PC-3 (cell line): Measurements from ENCODE around the gene CEP131. TPM values are rescaled to one million over a fixed set of nuclear protein-coding genes. Genes with fewer than 3 reads are reported as not detected.

Source experiments
- ATAC-seq: fragments of 200-7000 bp; cut with Tn5 transposase; 2 replicates; pipeline ENCODE4 v1.9.1; 2020; ENCODE audit warnings: mild to moderate bottlenecking, moderate library complexity
- BruUV-seq: library from RNA; stranded (reverse); fragments of 400-500 nt; replicated peaks from 2 replicates; lab custom pipeline; 2021; lab: Mats Ljungman, UMichigan
- CTCF ChIA-PET: fragments of 300-600 bp; sonication (Branson Sonifier 250); formaldehyde crosslinking; loops from one replicate; lab custom pipeline; 2022; ENCODE audit warnings: antibody characterized with exemption; lab: Charles Lee
- POLR2A ChIA-PET: fragments of 300-600 bp; sonication (Branson Sonifier 250); formaldehyde crosslinking; loops from one replicate; lab custom pipeline; 2022; ENCODE audit warnings: antibody characterized with exemption; ENCODE audit not compliant: unreplicated experiment; lab: Charles Lee
- DNase-seq: peaks from one replicate; pipeline ENCODE4 v3.0.0-alpha.2; 2015
- H2AFZ ChIP-seq: fragments of 300-600 bp; sonication (generic); 2 replicates; pipeline ENCODE4 v1.6.0; 2016; ENCODE audit warnings: antibody characterized with exemption, low read length
- H3F3A ChIP-seq: fragments of 300-600 bp; sonication (generic); one replicate; pipeline ENCODE4 v1.6.0; 2017; ENCODE audit warnings: antibody characterized with exemption, low read length, control low read depth, mild to moderate bottlenecking; ENCODE audit not compliant: unreplicated experiment
- H3K27ac ChIP-seq: fragments of 300-600 bp; sonication (generic); 2 replicates; pipeline ENCODE4 v1.5.1; 2016; ENCODE audit warnings: mild to moderate bottlenecking, low read length
- H3K27me3 ChIP-seq: fragments of 300-600 bp; sonication (generic); 2 replicates; pipeline ENCODE4 v1.6.1; 2016; ENCODE audit warnings: low read length, mixed read lengths
- H3K36me3 ChIP-seq: fragments of 300-600 bp; sonication (generic); 2 replicates; pipeline ENCODE4 v1.6.1; 2016; ENCODE audit warnings: low read depth, mixed run types, low read length, mixed read lengths
- H3K4me1 ChIP-seq: fragments of 300-600 bp; sonication (generic); 2 replicates; pipeline ENCODE4 v1.5.1; 2016; ENCODE audit warnings: low read length; ENCODE audit not compliant: insufficient read depth
- H3K4me2 ChIP-seq: fragments of 300-600 bp; sonication (generic); 2 replicates; pipeline ENCODE4 v1.6.0; 2016; ENCODE audit warnings: low read length
- H3K4me3 ChIP-seq: fragments of 300-600 bp; sonication (generic); 2 replicates; pipeline ENCODE4 v1.5.1; 2016; ENCODE audit warnings: mild to moderate bottlenecking, low read length, mixed read lengths
- H3K79me2 ChIP-seq: fragments of 300-600 bp; sonication (generic); 2 replicates; pipeline ENCODE4 v1.6.1; 2017; ENCODE audit warnings: low read length, mixed read lengths
- H3K9ac ChIP-seq: fragments of 300-600 bp; sonication (generic); 2 replicates; pipeline ENCODE4 v1.6.0; 2016; ENCODE audit warnings: mild to moderate bottlenecking, low read length
- H3K9me2 ChIP-seq: fragments of 300-600 bp; sonication (generic); replicated peaks from 2 replicates; pipeline ENCODE4 v1.6.1; 2016; ENCODE audit warnings: mixed run types, low read length, mixed read lengths
- H3K9me3 ChIP-seq: fragments of 300-600 bp; sonication (generic); 2 replicates; pipeline ENCODE4 v1.6.1; 2016; ENCODE audit warnings: low read length, mixed read lengths
- H4K20me1 ChIP-seq: fragments of 300-600 bp; sonication (generic); 2 replicates; pipeline ENCODE4 v1.6.1; 2016; ENCODE audit warnings: low read length, mixed read lengths
- EZH2 ChIP-seq: fragments of 300-600 bp; sonication (generic); IDR thresholded peaks from one replicate; pipeline ENCODE4 v1.6.1; 2017; ENCODE audit warnings: antibody characterized with exemption, mild to moderate bottlenecking, low read length; ENCODE audit not compliant: unreplicated experiment
- EZH2phosphoT487 ChIP-seq: fragments of 300-600 bp; sonication (generic); IDR thresholded peaks from 2 replicates; pipeline ENCODE4 v1.6.1; 2018; ENCODE audit warnings: mild to moderate bottlenecking, antibody characterized with exemption, low read length, borderline replicate concordance
- intact Hi-C: fragments of 100-400 bp; cut with micrococcal nuclease; formaldehyde crosslinking; loops from 2 replicates; pipeline ENCODE4 v1.9.0; 2023
- total RNA-seq: library from RNA; depleted of rRNA; stranded (reverse); fragments of >200 nt; gene quantifications from 2 replicates; pipeline ENCODE4 v1.2.3, GENCODE V29; 2014
- TF ChIP-seq, protein P1 (sequence below): fragments of 300-600 bp; sonication (generic); conservative IDR thresholded peaks from 2 replicates; pipeline ENCODE4 v1.5.1; 2017; ENCODE audit warnings: antibody characterized with exemption, low read depth, mild to moderate bottlenecking, low read length

Gene CEP131
- total RNA-seq, 1 experiment from 2014 or later: 32.1 TPM

GRCh38 chr17:81232616-81233241 is 10.0 kb upstream of the CEP131 start:
- ChIA-PET POLR2A (no interaction called here), CTCF (no interaction called here)
- Histone ChIP-seq H3K9ac (no peak overlapping the region), H4K20me1 (no peaks in the 10 kb centered on the region), H3K4me1 (peaks cover 5% of the 10 kb centered on the region; the same call in 1 of the 2 replicates), H3K79me2 (peaks cover 7% of the 10 kb centered on the region), H3K9me2 (no peaks in the 10 kb centered on the region), H3F3A (no peaks in the 10 kb centered on the region), H3K4me2 (no peak overlapping the region), H3K27me3 (no peaks in the 10 kb centered on the region), H3K4me3 (no peak overlapping the region), H3K27ac (no peak overlapping the region), H3K36me3 (no peaks in the 10 kb centered on the region; the same call in 1 of the 2 replicates), H2AFZ (no peak overlapping the region), H3K9me3 (no peaks in the 10 kb centered on the region)
- ATAC-seq: no peak
- no TSS peak for BruUV-seq
- intact Hi-C loops: no loop called here
- TF ChIP-seq EZH2phosphoT487 (no peak), EZH2 (no peak)
- TF ChIP-seq, protein P1, sequence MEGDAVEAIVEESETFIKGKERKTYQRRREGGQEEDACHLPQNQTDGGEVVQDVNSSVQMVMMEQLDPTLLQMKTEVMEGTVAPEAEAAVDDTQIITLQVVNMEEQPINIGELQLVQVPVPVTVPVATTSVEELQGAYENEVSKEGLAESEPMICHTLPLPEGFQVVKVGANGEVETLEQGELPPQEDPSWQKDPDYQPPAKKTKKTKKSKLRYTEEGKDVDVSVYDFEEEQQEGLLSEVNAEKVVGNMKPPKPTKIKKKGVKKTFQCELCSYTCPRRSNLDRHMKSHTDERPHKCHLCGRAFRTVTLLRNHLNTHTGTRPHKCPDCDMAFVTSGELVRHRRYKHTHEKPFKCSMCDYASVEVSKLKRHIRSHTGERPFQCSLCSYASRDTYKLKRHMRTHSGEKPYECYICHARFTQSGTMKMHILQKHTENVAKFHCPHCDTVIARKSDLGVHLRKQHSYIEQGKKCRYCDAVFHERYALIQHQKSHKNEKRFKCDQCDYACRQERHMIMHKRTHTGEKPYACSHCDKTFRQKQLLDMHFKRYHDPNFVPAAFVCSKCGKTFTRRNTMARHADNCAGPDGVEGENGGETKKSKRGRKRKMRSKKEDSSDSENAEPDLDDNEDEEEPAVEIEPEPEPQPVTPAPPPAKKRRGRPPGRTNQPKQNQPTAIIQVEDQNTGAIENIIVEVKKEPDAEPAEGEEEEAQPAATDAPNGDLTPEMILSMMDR: no peak
- DNase-seq: no peak

- no peaks in the 10 kb centered on the region for H3K79me2 ChIP-seq
- intact Hi-C loops: no loop called here
- no peak overlapping the region for H3K4me2 ChIP-seq
- no peak for TF ChIP-seq EZH2
- H3K27me3 ChIP-seq: no peaks in the 10 kb centered on the region
- POLR2A ChIA-PET: no interaction called here
- no peak overlapping the region for H2AFZ ChIP-seq
- H3K27ac ChIP-seq: no peak overlapping the region
- no peaks in the 10 kb centered on the region for H3K9me3 ChIP-seq
- no peak for DNase-seq
- CTCF ChIA-PET: no interaction called here
- H3F3A ChIP-seq: no peaks in the 10 kb centered on the region
- H3K4me1 ChIP-seq: no peaks in the 10 kb centered on the region
- no peaks in the 10 kb centered on the region for H3K9me2 ChIP-seq
- H4K20me1 ChIP-seq: no peaks in the 10 kb centered on the region
- H3K36me3 ChIP-seq: no peaks in the 10 kb centered on the region; the same call in 1 of the 2 replicates
- H3K4me3 ChIP-seq: no peak overlapping the region
- H3K9ac ChIP-seq: no peak overlapping the region
- no TSS peak for BruUV-seq
- ATAC-seq: no peak
Measured at GRCh38 chr17:81231766-81232581, 9.2 kb upstream of the CEP131 start.

DNA sequence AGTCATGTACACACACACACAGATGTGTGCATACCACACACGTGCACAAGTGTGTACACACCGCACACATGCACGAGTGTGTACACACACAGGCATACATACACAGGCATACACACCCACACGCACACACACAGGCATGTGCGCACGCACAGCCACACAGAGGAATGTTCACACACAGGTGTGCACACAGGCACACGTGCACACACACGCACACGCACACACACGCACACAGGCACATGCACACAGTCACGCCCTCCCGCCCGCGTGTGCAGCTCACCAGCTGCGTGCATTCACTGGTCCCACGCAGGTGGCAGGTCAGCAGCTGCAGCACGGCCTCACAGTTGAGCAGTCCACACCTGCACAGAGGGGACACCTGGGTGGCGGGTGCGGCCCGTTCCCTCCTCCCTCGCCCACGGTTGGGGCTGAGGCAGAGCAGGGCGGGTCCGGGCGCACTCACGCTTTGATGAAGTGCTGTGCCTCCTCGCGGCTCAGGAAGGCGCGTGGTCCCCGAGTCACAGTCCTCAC is 8.4 kb upstream of the CEP131 start:
- Histone ChIP-seq H4K20me1 (no peaks in the 10 kb centered on the region), H2AFZ (no peak overlapping the region)
- POLR2A ChIA-PET: no interaction called here

More for the DNA sequence above, 8.4 kb upstream of the CEP131 start:
- intact Hi-C loops: no loop called here
- Histone ChIP-seq H3K36me3 (no peaks in the 10 kb centered on the region; the same call in 1 of the 2 replicates), H3F3A (no peaks in the 10 kb centered on the region), H3K27me3 (no peaks in the 10 kb centered on the region), H3K4me1 (no peaks in the 10 kb centered on the region), H3K4me3 (no peak overlapping the region), H3K9me2 (no peaks in the 10 kb centered on the region), H3K9ac (no peak overlapping the region), H3K27ac (no peak overlapping the region), H3K4me2 (no peak overlapping the region), H3K79me2 (no peaks in the 10 kb centered on the region), H3K9me3 (no peaks in the 10 kb centered on the region)
- TF ChIP-seq, protein P1: no peak
- TF ChIP-seq EZH2phosphoT487 (no peak), EZH2 (no peak)
- ATAC-seq (no peak), DNase-seq (no peak)
- no TSS peak for BruUV-seq
- CTCF ChIA-PET: no interaction called here
